NB4 (cell line): Measurements from ENCODE around the gene DNAAF1.

Experiments
- DNase-seq: peaks from one replicate; pipeline ENCODE4 v3.0.0; 2010; ENCODE audit warnings: low read depth
- H3K4me3 ChIP-seq: one replicate; pipeline ENCODE4 v1.5.1; 2011; ENCODE audit warnings: mild to moderate bottlenecking, low read depth, low read length, moderate library complexity
- CTCF ChIP-seq: IDR thresholded peaks from one replicate; pipeline ENCODE4 v1.5.1; 2012; ENCODE audit warnings: low read depth, low read length
- MAX ChIP-seq: IDR thresholded peaks from 2 replicates; pipeline ENCODE4 v1.6.1; 2011; ENCODE audit warnings: low read depth, low read length
- MYC ChIP-seq: IDR thresholded peaks from 2 replicates; pipeline ENCODE4 v1.6.1; 2011; ENCODE audit warnings: low read depth, low read length
- POLR2A ChIP-seq: IDR thresholded peaks from 2 replicates; pipeline ENCODE4 v1.6.1; 2011; ENCODE audit warnings: mild to moderate bottlenecking; ENCODE audit not compliant: insufficient read length; ENCODE audit errors: extremely low read depth

The DNAAF1 gene

GRCh38 chr16:84179612-84180320, 34.7 kb downstream of the DNAAF1 start:
- no peak for TF ChIP-seq CTCF
- TF ChIP-seq MYC, result no peak
- TF ChIP-seq MAX, result no peak
- no peak for TF ChIP-seq POLR2A
- no peak overlapping the region for H3K4me3 ChIP-seq
- no peak for DNase-seq

- no peak overlapping the region for H3K4me3 ChIP-seq
- no peak for DNase-seq
- no peak for TF ChIP-seq POLR2A
- TF ChIP-seq MAX, result no peak
- TF ChIP-seq MYC, result no peak
- TF ChIP-seq CTCF, result no peak
Measured at GRCh38 chr16:84180519-84181140, 35.5 kb downstream of the DNAAF1 start.

GRCh38 chr16:84181144-84181915, 36.2 kb downstream of the DNAAF1 start:
- TF ChIP-seq MAX (no peak), CTCF (no peak), POLR2A (no peak), MYC (no peak)
- no peak for DNase-seq
- H3K4me3 ChIP-seq, result no peak overlapping the region

- no peak for DNase-seq
- TF ChIP-seq CTCF (no peak), MAX (no peak), POLR2A (no peak), MYC (no peak)
- H3K4me3 ChIP-seq, result no peak overlapping the region
Measured at GRCh38 chr16:84182104-84182503, 37.0 kb downstream of the DNAAF1 start.

GRCh38 chr16:84182680-84183571, 37.8 kb downstream of the DNAAF1 start:
- TF ChIP-seq MAX (no peak), MYC (no peak), POLR2A (no peak), CTCF (no peak)
- no peak for DNase-seq

More at GRCh38 chr16:84182680-84183571, 37.8 kb downstream of the DNAAF1 start:
- H3K4me3 ChIP-seq, result no peak overlapping the region
